ENCODE results near the gene LLGL2. TPM values are rescaled to one million over a fixed set of nuclear protein-coding genes. Genes with fewer than 3 reads are reported as not detected.

The LLGL2 gene
- polyA plus RNA-seq, 1 donor (not counting 4 experiments of a cell fraction or from before 2014, with no cell fraction given), result 13.8 TPM

- FAIRE-seq, result no peak
Measured at GRCh38 chr17:75506888-75507287, 18.6 kb upstream of the LLGL2 start.

GRCh38 chr17:75507733-75508719, 17.5 kb upstream of the LLGL2 start:
- DNase-seq (ENCODE audit: low read depth, low spot score), result no peak

More at GRCh38 chr17:75506888-75507287, 18.6 kb upstream of the LLGL2 start:
- no peaks in the 10 kb centered on the region for H3K9me1 ChIP-seq (ENCODE audit: control insufficient read depth, extremely low read depth, insufficient read depth, low read length)
- TF ChIP-seq EZH2 (IDR thresholded peaks at IDR 0.05; ENCODE audit: low read length) (no peak), CTCF (optimal IDR thresholded peaks at IDR 0.05 in 1 of 3, IDR thresholded peaks at IDR 0.05 in 1 of 3, conservative IDR thresholded peaks at IDR 0.05 in 1 of 3; ENCODE audit: extremely low read depth in 1 of 3, insufficient read depth in 2 of 3, low read length in 3 of 3) (no peak)
- H3K36me3 ChIP-seq (ENCODE audit: control insufficient read depth in 2 of 2, extremely low read depth in 1 of 2, insufficient read depth in 2 of 2, low read length in 2 of 2), result peaks cover 10 to 15% of the 10 kb centered on the region in 2 experiments
- no peak overlapping the region for H3K9ac ChIP-seq (ENCODE audit: control insufficient read depth, extremely low read depth, insufficient read depth, low read length)
- H4K20me1 ChIP-seq (ENCODE audit: control insufficient read depth, extremely low read depth, insufficient read depth, low read length), result peaks cover under 1% of the 10 kb centered on the region
- H3K9me3 ChIP-seq (ENCODE audit: control insufficient read depth, low read depth, low read length), result no peaks in the 10 kb centered on the region
- H3K4me1 ChIP-seq (ENCODE audit: control insufficient read depth, extremely low read depth, insufficient read depth, low read length), result peaks cover 18% of the 10 kb centered on the region
- dilution Hi-C loops (cut with MboI; ENCODE audit: extremely low pct_ligation_motif_present, low sequenced_read_pairs), result no loop called here
- no peak overlapping the region for H3K27ac ChIP-seq (ENCODE audit: control insufficient read depth, insufficient read depth, low read length)
- no peaks in the 10 kb centered on the region for H3K27me3 ChIP-seq (ENCODE audit: control insufficient read depth, extremely low read depth, insufficient read depth, low read length)
- H3K4me3 ChIP-seq (ENCODE audit: control insufficient read depth in 2 of 3, extremely low read depth in 1 of 3, insufficient read depth in 2 of 3, low read depth in 1 of 3, low read length in 3 of 3), result no peak overlapping the region
- no peak overlapping the region for H3K4me2 ChIP-seq (ENCODE audit: control insufficient read depth, extremely low read depth, insufficient read depth, low read depth, low read length)
- no peak for DNase-seq (ENCODE audit: low read depth, low spot score)
- peaks cover 8% of the 10 kb centered on the region for H3K79me2 ChIP-seq (ENCODE audit: control insufficient read depth, insufficient read depth, low read length)
- H2AFZ ChIP-seq (ENCODE audit: control insufficient read depth, low read length), result no peak overlapping the region

More at GRCh38 chr17:75507733-75508719, 17.5 kb upstream of the LLGL2 start:
- H3K9me3 ChIP-seq (ENCODE audit: control insufficient read depth, low read depth, low read length), result no peaks in the 10 kb centered on the region
- dilution Hi-C loops (cut with MboI; ENCODE audit: extremely low pct_ligation_motif_present, low sequenced_read_pairs), result no loop called here
- H3K4me1 ChIP-seq (ENCODE audit: control insufficient read depth, extremely low read depth, insufficient read depth, low read length), result peaks cover 18% of the 10 kb centered on the region
- no peak overlapping the region for H3K4me3 ChIP-seq (ENCODE audit: control insufficient read depth in 2 of 3, extremely low read depth in 1 of 3, insufficient read depth in 2 of 3, low read depth in 1 of 3, low read length in 3 of 3)
- H4K20me1 ChIP-seq (ENCODE audit: control insufficient read depth, extremely low read depth, insufficient read depth, low read length), result peaks cover 3% of the 10 kb centered on the region
- no peak overlapping the region for H2AFZ ChIP-seq (ENCODE audit: control insufficient read depth, low read length)
- H3K79me2 ChIP-seq (ENCODE audit: control insufficient read depth, insufficient read depth, low read length), result peaks cover 13% of the 10 kb centered on the region
- no peak for FAIRE-seq
- no peak overlapping the region for H3K27ac ChIP-seq (ENCODE audit: control insufficient read depth, insufficient read depth, low read length)
- H3K4me2 ChIP-seq (ENCODE audit: control insufficient read depth, extremely low read depth, insufficient read depth, low read depth, low read length), result no peak overlapping the region
- no peak overlapping the region for H3K9ac ChIP-seq (ENCODE audit: control insufficient read depth, extremely low read depth, insufficient read depth, low read length)
- H3K9me1 ChIP-seq (ENCODE audit: control insufficient read depth, extremely low read depth, insufficient read depth, low read length), result no peaks in the 10 kb centered on the region
- H3K36me3 ChIP-seq (ENCODE audit: control insufficient read depth in 2 of 2, extremely low read depth in 1 of 2, insufficient read depth in 2 of 2, low read length in 2 of 2), result peaks cover 10 to 22% of the 10 kb centered on the region in 2 experiments
- TF ChIP-seq CTCF (optimal IDR thresholded peaks at IDR 0.05 in 1 of 3, IDR thresholded peaks at IDR 0.05 in 1 of 3, conservative IDR thresholded peaks at IDR 0.05 in 1 of 3; ENCODE audit: extremely low read depth in 1 of 3, insufficient read depth in 2 of 3, low read length in 3 of 3), result no peak
- TF ChIP-seq EZH2 (IDR thresholded peaks at IDR 0.05; ENCODE audit: low read length), result no peak
- H3K27me3 ChIP-seq (ENCODE audit: control insufficient read depth, extremely low read depth, insufficient read depth, low read length), result no peaks in the 10 kb centered on the region

Measured in keratinocyte (primary cell).